Mucosa of descending colon (tissue), 3 donors: ENCODE data around the gene CARD11. TPM values are rescaled to one million over a fixed set of nuclear protein-coding genes. Genes with fewer than 3 reads are reported as not detected.

Source experiments
- ATAC-seq: fragments of 200-7000 bp; cut with Tn5 transposase; one replicate; pipeline ENCODE4 v1.9.1; 2020; ENCODE audit warnings: mild to moderate bottlenecking, moderate library complexity
- DNase-seq, 3 donors: peaks; one replicate each; pipeline ENCODE4 v3.0.0-alpha.2; 2020
- H3K36me3 ChIP-seq: fragments of 200-600 bp; one replicate; pipeline ENCODE4 v1.8.0; 2021; ENCODE audit warnings: low read depth, mild to moderate bottlenecking
- H3K4me1 ChIP-seq: fragments of 200-600 bp; one replicate; pipeline ENCODE4 v1.8.0; 2021; ENCODE audit warnings: low read depth, mild to moderate bottlenecking
- H3K4me3 ChIP-seq: fragments of 200-600 bp; one replicate; pipeline ENCODE4 v1.8.0; 2021; ENCODE audit warnings: mild to moderate bottlenecking
- H3K9me3 ChIP-seq: fragments of 200-600 bp; one replicate; pipeline ENCODE4 v1.8.0; 2021; ENCODE audit warnings: mild to moderate bottlenecking
- CTCF ChIP-seq: fragments of 200-600 bp; IDR thresholded peaks from one replicate; pipeline ENCODE4 v1.8.0; 2022; ENCODE audit warnings: antibody characterized with exemption, mild to moderate bottlenecking
- intact Hi-C, 2 donors: fragments of 100-400 bp; cut with DNase I in 1 of 2; cut with micrococcal nuclease in 1 of 2; formaldehyde crosslinking; loops; one replicate each; pipeline versions ENCODE4 v1.11.0 to v1.11.1; 2022; cut with DNase I, micrococcal nuclease
- total RNA-seq, 3 donors: library from RNA; stranded (reverse); fragmentation: NEBNext Ultra II Directional in 2 of 3; extraction: Animal tissue kit (Norgen Biotek cat#: 25700) in 2 of 3; gene quantifications; one replicate each; pipeline versions ENCODE4 v1.2.1 to v1.2.4, GENCODE V29; 2021 to 2023
- donor health status: DM: no; HTN: no; CAD: no; lungs with moderate emphysema.
- donor health status: DM: no; HTN: no; CAD: no.
- donor health status: DM: no; HTN: yes; CAD: no.

The CARD11 gene
- total RNA-seq, 3 donors from 2014 or later: 1.6 to 3.2 (median 3.2) TPM

- Histone ChIP-seq H3K36me3 (no peaks in the 10 kb centered on the region), H3K4me3 (no peak overlapping the region), H3K4me1 (no peaks in the 10 kb centered on the region), H3K9me3 (no peaks in the 10 kb centered on the region)
- intact Hi-C loops: no loop called here
- ATAC-seq: no peak
- TF ChIP-seq CTCF: no peak
- DNase-seq: no peak
Measured at GRCh38 chr7:2913760-2914387, 129.8 kb downstream of the CARD11 start.

DNA sequence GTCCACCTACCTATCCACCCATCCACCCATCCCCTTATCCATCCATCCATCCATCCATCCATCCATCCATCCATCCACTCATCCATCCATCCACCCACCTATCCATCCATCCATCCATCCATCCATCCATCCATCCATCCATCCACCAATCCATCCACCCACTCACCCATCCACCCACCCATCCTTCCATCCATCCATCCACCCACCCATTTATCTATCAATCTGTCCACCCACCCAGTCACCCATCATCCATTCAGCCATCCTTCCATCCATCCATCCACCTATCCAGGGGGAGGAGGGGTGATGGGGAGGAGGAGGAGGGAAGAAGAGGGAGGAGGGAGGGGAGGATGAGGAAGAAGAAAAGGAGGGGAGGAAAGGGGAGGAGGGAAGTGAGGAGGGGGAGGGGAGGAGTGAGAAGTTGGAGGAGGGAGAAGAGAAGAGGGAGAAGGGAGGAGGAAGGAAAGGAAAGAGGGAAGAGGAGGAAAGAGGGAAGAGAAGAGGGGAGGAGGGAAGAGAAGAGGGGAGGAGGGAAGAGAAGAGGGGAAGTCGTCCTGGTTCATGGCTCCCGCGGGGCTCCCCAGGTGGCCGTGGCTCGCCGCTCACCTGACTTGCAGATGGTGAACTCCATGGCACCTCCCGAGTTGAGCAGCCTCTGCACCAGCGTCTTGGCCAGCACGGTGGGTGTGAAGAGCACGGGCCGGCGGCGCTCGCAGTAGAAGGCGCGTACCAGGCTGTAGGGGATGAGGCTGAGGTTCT, 130.8 kb downstream of the CARD11 start:
- H3K4me3 ChIP-seq: no peak overlapping the region
- ATAC-seq (no peak), DNase-seq (no peak)
- no peaks in the 10 kb centered on the region for H3K4me1 ChIP-seq
- H3K36me3 ChIP-seq: no peaks in the 10 kb centered on the region
- no peaks in the 10 kb centered on the region for H3K9me3 ChIP-seq
- intact Hi-C loops: no loop called here
- TF ChIP-seq CTCF: no peak

DNA sequence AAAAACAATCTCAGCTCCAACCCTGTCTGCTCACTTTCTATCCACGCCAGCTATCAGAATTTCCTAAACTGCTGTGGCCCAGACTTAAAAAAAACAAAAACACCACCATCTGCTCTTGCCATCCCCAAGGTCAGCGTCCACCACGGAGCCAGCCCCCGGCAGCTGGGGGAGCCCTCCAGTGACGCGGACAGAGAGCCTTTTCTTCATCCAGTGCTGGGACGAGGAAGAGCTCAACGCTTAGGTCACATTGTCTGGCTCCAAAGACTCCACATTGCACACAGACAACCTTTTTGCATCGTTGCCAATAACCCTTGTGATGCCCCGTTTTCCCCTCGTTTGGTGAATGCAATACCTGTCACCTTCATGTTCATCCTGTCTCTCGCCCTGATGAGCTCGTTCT, 132.2 kb downstream of the CARD11 start:
- no peak for TF ChIP-seq CTCF
- intact Hi-C loops: no loop called here
- H3K36me3 ChIP-seq: no peaks in the 10 kb centered on the region
- no peaks in the 10 kb centered on the region for H3K9me3 ChIP-seq
- no peaks in the 10 kb centered on the region for H3K4me1 ChIP-seq
- DNase-seq: no peak
- H3K4me3 ChIP-seq: no peak overlapping the region
- no peak for ATAC-seq

- H3K36me3 ChIP-seq: no peaks in the 10 kb centered on the region
- H3K4me1 ChIP-seq: no peaks in the 10 kb centered on the region
- no peak for ATAC-seq
- intact Hi-C loops: no loop called here
- no peak for DNase-seq
- TF ChIP-seq CTCF: no peak
- H3K4me3 ChIP-seq: no peak overlapping the region
- no peaks in the 10 kb centered on the region for H3K9me3 ChIP-seq
Measured at GRCh38 chr7:2909471-2910039, 134.1 kb downstream of the CARD11 start.

DNA sequence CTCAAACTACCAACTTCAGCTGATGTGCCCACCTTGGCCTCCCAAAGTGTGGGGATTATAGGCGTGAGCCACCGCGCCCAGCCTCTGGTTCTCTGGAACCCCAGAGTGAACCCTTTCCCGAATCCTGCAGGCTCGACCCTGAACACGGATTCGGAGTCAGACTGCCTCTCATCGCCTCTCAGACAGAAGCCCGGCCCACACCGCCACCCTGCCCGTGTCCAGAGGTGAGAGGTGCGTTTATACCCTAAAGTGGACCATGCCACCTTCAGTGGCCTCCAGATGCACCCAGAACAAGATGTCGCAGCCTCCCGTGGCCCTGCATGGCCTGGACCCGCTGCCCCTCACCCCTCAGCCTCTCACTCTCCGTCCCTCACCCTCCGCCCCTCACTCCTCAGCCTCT, 134.6 kb downstream of the CARD11 start:
- DNase-seq (no peak), ATAC-seq (no peak)
- no peaks in the 10 kb centered on the region for H3K4me1 ChIP-seq
- intact Hi-C loops: no loop called here
- TF ChIP-seq CTCF: no peak
- H3K9me3 ChIP-seq: no peaks in the 10 kb centered on the region
- no peak overlapping the region for H3K4me3 ChIP-seq
- H3K36me3 ChIP-seq: no peaks in the 10 kb centered on the region
